ENCODE measurements around the gene DUSP28. TPM values are rescaled to one million over a fixed set of nuclear protein-coding genes. Genes with fewer than 3 reads are reported as not detected.

DUSP28 gene
- total RNA-seq, 1 donor from 2014 or later = 8.9 TPM

DNA sequence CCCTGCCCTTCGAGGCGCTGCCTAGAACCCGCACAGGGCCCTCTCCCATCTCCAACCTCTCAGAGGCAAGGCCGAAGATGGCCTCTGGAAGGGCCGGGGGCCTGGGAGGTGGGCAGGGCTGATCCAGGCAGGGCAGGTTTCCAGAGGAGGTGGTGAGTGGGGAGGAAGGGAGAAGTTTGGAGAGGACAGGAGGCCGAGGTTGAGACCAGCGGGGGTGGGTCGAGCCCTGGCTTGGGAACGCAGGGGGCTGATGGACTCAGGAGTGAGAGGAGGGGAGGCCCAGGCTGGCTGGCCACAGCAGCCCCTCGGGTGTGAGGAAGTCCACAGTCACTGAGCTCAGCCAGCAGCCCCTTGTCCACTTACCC, 36.9 kb downstream of the DUSP28 start:
- H3K27me3 ChIP-seq = no peaks in the 10 kb centered on the region
- no peaks in the 10 kb centered on the region for H3K36me3 ChIP-seq
- H3K9ac ChIP-seq = no peak overlapping the region
- no peaks in the 10 kb centered on the region for H3K79me2 ChIP-seq (ENCODE audit: low read depth)
- no peak overlapping the region for H2AFZ ChIP-seq (replicated peaks)
- no peak overlapping the region for H3K4me2 ChIP-seq
- Mint-ChIP-seq H3K27ac (no peak overlapping the region), H3K36me3 (peaks cover 5% of the 10 kb centered on the region), H3K9me3 (no peaks in the 10 kb centered on the region), H3K27me3 (ENCODE audit: insufficient read depth, low read depth) (no peaks in the 10 kb centered on the region), H3K4me3 (no peak overlapping the region), H3K4me1 (no peaks in the 10 kb centered on the region)
- H3K4me1 ChIP-seq = no peaks in the 10 kb centered on the region
- H3F3A ChIP-seq (ENCODE audit: low read depth) = no peaks in the 10 kb centered on the region
- H3K4me3 ChIP-seq = no peak overlapping the region
- H3K27ac ChIP-seq = no peak overlapping the region
- DNase-seq (ENCODE audit: low spot score) = no peak
- TF ChIP-seq EZH2 (IDR thresholded peaks at IDR 0.05) (no peak), EZH2phosphoT487 (IDR thresholded peaks at IDR 0.05) (no peak)
- TF ChIP-seq, protein P1, sequence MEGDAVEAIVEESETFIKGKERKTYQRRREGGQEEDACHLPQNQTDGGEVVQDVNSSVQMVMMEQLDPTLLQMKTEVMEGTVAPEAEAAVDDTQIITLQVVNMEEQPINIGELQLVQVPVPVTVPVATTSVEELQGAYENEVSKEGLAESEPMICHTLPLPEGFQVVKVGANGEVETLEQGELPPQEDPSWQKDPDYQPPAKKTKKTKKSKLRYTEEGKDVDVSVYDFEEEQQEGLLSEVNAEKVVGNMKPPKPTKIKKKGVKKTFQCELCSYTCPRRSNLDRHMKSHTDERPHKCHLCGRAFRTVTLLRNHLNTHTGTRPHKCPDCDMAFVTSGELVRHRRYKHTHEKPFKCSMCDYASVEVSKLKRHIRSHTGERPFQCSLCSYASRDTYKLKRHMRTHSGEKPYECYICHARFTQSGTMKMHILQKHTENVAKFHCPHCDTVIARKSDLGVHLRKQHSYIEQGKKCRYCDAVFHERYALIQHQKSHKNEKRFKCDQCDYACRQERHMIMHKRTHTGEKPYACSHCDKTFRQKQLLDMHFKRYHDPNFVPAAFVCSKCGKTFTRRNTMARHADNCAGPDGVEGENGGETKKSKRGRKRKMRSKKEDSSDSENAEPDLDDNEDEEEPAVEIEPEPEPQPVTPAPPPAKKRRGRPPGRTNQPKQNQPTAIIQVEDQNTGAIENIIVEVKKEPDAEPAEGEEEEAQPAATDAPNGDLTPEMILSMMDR (IDR thresholded peaks at IDR 0.05) = no peak
- H3K9me3 ChIP-seq (ENCODE audit: low read depth) = no peaks in the 10 kb centered on the region
- H4K20me1 ChIP-seq (ENCODE audit: low read depth) = peaks cover 11% of the 10 kb centered on the region

DNA sequence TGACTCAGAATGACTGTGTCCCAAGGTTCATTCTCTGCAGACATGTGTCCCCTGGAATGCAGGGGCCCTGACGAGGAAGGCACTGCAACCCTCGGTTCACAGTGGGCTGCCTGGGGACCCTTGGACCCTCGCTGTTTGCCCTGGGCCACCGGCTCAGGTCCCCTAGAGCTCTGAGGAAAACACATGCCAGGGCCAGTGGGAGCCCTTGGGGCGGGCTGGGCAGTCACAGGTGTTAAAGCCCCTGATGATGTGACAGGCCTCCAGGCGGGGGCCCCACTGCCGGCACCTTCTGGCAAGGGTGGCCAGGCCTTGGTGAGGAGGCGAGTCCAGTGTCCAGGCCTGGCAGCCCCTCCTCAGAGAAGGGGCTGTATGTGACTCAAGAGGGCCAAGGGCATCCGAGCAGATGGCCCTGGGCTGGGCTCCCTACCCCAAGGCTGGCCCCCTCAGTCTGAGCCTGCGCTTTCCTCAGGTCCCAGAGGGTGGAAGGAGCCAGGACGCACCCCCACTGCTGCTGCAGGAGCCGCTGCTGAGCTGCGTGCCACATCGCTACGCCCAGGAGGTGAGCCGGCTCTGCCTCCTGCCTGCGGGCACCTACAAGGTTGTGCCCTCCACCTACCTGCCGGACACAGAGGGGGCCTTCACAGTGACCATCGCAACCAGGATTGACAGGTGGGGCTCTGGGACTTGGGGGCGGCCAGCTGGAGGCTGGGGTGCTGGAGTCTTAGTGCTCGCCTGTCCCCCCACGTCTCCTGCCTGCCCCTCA, 37.4 kb downstream of the DUSP28 start:
- Histone ChIP-seq H3K27me3 (no peaks in the 10 kb centered on the region), H3K9me3 (ENCODE audit: low read depth) (no peaks in the 10 kb centered on the region), H3K4me3 (no peak overlapping the region), H4K20me1 (ENCODE audit: low read depth) (peaks cover 11% of the 10 kb centered on the region), H3K4me1 (no peaks in the 10 kb centered on the region), H3K36me3 (no peaks in the 10 kb centered on the region), H3K9ac (no peak overlapping the region), H3K79me2 (ENCODE audit: low read depth) (no peaks in the 10 kb centered on the region), H3F3A (ENCODE audit: low read depth) (no peaks in the 10 kb centered on the region), H3K27ac (no peak overlapping the region), H3K4me2 (no peak overlapping the region), H2AFZ (replicated peaks) (no peak overlapping the region)
- Mint-ChIP-seq H3K27ac (no peak overlapping the region), H3K4me1 (no peaks in the 10 kb centered on the region), H3K27me3 (ENCODE audit: insufficient read depth, low read depth) (no peaks in the 10 kb centered on the region), H3K9me3 (no peaks in the 10 kb centered on the region), H3K36me3 (peaks cover 3% of the 10 kb centered on the region), H3K4me3 (no peak overlapping the region)
- DNase-seq (ENCODE audit: low spot score) = no peak
- TF ChIP-seq EZH2 (IDR thresholded peaks at IDR 0.05) (no peak), EZH2phosphoT487 (IDR thresholded peaks at IDR 0.05) (no peak)
- TF ChIP-seq, protein P1 (IDR thresholded peaks at IDR 0.05) = no peak

DNA sequence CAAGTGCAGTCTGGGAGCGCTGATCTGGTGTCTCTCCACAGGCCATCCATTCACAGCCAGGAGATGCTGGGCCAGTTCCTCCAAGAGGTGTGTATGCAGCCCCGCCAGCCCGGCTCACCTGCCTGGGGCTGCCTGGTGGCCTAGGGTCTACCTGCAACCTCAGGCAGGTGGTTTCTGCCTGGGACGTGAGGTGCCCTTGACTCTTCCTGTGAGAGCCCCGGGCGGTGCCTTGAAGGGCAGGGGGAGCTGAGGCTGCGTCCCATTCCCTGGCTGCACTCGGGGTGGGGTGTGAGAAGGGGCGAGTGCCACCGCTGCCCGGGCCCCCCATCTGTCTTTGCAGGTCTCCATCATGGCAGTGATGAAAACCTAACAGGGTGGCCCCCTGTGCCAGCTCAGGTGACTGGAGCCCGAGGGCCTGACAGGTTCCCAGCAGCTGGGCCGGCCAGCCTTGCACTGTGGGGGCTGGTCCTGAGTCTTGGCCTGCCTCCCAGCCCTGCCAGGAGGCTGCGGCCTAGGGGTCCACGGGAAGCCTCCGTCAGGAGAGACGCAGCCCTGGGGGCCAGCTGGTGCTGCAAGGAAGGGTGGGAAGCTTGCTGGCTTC, 38.3 kb downstream of the DUSP28 start:
- Histone ChIP-seq H3K27me3 (no peaks in the 10 kb centered on the region), H3K4me2 (no peak overlapping the region), H3K9ac (no peak overlapping the region), H3K79me2 (ENCODE audit: low read depth) (no peaks in the 10 kb centered on the region), H2AFZ (replicated peaks) (no peak overlapping the region), H3K27ac (no peak overlapping the region), H3K4me1 (no peaks in the 10 kb centered on the region), H3F3A (ENCODE audit: low read depth) (no peaks in the 10 kb centered on the region), H4K20me1 (ENCODE audit: low read depth) (peaks cover 8% of the 10 kb centered on the region), H3K4me3 (no peak overlapping the region), H3K36me3 (no peaks in the 10 kb centered on the region), H3K9me3 (ENCODE audit: low read depth) (no peaks in the 10 kb centered on the region)
- H3K9me3 Mint-ChIP-seq = no peaks in the 10 kb centered on the region
- no peak overlapping the region for H3K27ac Mint-ChIP-seq
- H3K36me3 Mint-ChIP-seq = peaks cover 3% of the 10 kb centered on the region
- H3K4me1 Mint-ChIP-seq = no peaks in the 10 kb centered on the region
- TF ChIP-seq EZH2 (IDR thresholded peaks at IDR 0.05) = no peak
- TF ChIP-seq, protein P1 (IDR thresholded peaks at IDR 0.05) = no peak
- no peak for TF ChIP-seq EZH2phosphoT487 (IDR thresholded peaks at IDR 0.05)
- H3K4me3 Mint-ChIP-seq = no peak overlapping the region
- DNase-seq (ENCODE audit: low spot score) = no peak
- no peaks in the 10 kb centered on the region for H3K27me3 Mint-ChIP-seq (ENCODE audit: insufficient read depth, low read depth)
